GM12892 (cell line): Measurements from ENCODE around the gene FMN2.

Experiments used
- DNase-seq: peaks from one replicate; pipeline ENCODE4 v3.0.0; 2011; ENCODE audit not compliant: insufficient read length
- FAIRE-seq: peaks from 2 replicates; lab custom pipeline; 2011; peaks lifted over from hg19 to GRCh38; lab: Jason Lieb, UNC
- POLR2A ChIP-seq: IDR thresholded peaks from 2 replicates; pipeline ENCODE4 v1.6.1; 2011; ENCODE audit warnings: low read depth, low read length, control low read depth
- POLR2AphosphoS5 ChIP-seq: IDR thresholded peaks from 2 replicates; pipeline ENCODE4 v1.6.1; 2011; ENCODE audit warnings: low read depth, low read length, control low read depth
- TAF1 ChIP-seq: IDR thresholded peaks from 2 replicates; pipeline ENCODE4 v1.6.1; 2011; ENCODE audit warnings: low read depth, mild to moderate bottlenecking, control low read depth, low read length, borderline replicate concordance

Gene FMN2

GRCh38 chr1:240424740-240425464 is 333.2 kb downstream of the FMN2 start:
- DNase-seq, result no peak
- no peak for TF ChIP-seq POLR2A
- no peak for TF ChIP-seq TAF1
- no peak for TF ChIP-seq POLR2AphosphoS5

GRCh38 chr1:240426051-240426450 is 334.4 kb downstream of the FMN2 start:
- FAIRE-seq (no peak), DNase-seq (no peak)
- TF ChIP-seq POLR2A (no peak), TAF1 (no peak), POLR2AphosphoS5 (no peak)

More at GRCh38 chr1:240424740-240425464, 333.2 kb downstream of the FMN2 start:
- no peak for FAIRE-seq

GRCh38 chr1:240435996-240436566 is 344.4 kb downstream of the FMN2 start:
- TF ChIP-seq POLR2A, result no peak
- no peak for TF ChIP-seq TAF1
- TF ChIP-seq POLR2AphosphoS5, result no peak
- no peak for DNase-seq
- no peak for FAIRE-seq

- FAIRE-seq (no peak), DNase-seq (no peak)
- no peak for TF ChIP-seq POLR2A
- TF ChIP-seq TAF1, result no peak
- no peak for TF ChIP-seq POLR2AphosphoS5
These were observed 350.0 kb downstream of the FMN2 start for GRCh38 chr1:240441669-240442068.

- DNase-seq (no peak), FAIRE-seq (no peak)
- no peak for TF ChIP-seq POLR2AphosphoS5
- TF ChIP-seq POLR2A, result no peak
- TF ChIP-seq TAF1, result no peak
These were observed 353.7 kb downstream of the FMN2 start for GRCh38 chr1:240445369-240445768.

- FAIRE-seq (no peak), DNase-seq (no peak)
- TF ChIP-seq POLR2A, result no peak
These were observed 363.6 kb downstream of the FMN2 start for GRCh38 chr1:240455228-240455821.

- no peak for DNase-seq
- TF ChIP-seq POLR2AphosphoS5 (no peak), TAF1 (no peak), POLR2A (no peak)
- FAIRE-seq, result no peak
These were observed 365.5 kb downstream of the FMN2 start for GRCh38 chr1:240457203-240457602.

GRCh38 chr1:240462277-240462676 is 370.6 kb downstream of the FMN2 start:
- TF ChIP-seq POLR2AphosphoS5 (no peak), POLR2A (no peak), TAF1 (no peak)
- FAIRE-seq (no peak), DNase-seq (no peak)

- no peak for DNase-seq
- TF ChIP-seq POLR2A (no peak), TAF1 (no peak), POLR2AphosphoS5 (no peak)
- FAIRE-seq, result no peak
These were observed 371.2 kb downstream of the FMN2 start for GRCh38 chr1:240462766-240463395.

- no peak for FAIRE-seq
- no peak for DNase-seq
- TF ChIP-seq POLR2AphosphoS5 (no peak), POLR2A (no peak), TAF1 (no peak)
These were observed 372.4 kb downstream of the FMN2 start for GRCh38 chr1:240464099-240464498.

- TF ChIP-seq POLR2AphosphoS5 (no peak), TAF1 (no peak), POLR2A (no peak)
- DNase-seq (no peak), FAIRE-seq (no peak)
These were observed 373.9 kb downstream of the FMN2 start for GRCh38 chr1:240465531-240465940.
